ENCODE results near the gene MBOAT1.

DNA sequence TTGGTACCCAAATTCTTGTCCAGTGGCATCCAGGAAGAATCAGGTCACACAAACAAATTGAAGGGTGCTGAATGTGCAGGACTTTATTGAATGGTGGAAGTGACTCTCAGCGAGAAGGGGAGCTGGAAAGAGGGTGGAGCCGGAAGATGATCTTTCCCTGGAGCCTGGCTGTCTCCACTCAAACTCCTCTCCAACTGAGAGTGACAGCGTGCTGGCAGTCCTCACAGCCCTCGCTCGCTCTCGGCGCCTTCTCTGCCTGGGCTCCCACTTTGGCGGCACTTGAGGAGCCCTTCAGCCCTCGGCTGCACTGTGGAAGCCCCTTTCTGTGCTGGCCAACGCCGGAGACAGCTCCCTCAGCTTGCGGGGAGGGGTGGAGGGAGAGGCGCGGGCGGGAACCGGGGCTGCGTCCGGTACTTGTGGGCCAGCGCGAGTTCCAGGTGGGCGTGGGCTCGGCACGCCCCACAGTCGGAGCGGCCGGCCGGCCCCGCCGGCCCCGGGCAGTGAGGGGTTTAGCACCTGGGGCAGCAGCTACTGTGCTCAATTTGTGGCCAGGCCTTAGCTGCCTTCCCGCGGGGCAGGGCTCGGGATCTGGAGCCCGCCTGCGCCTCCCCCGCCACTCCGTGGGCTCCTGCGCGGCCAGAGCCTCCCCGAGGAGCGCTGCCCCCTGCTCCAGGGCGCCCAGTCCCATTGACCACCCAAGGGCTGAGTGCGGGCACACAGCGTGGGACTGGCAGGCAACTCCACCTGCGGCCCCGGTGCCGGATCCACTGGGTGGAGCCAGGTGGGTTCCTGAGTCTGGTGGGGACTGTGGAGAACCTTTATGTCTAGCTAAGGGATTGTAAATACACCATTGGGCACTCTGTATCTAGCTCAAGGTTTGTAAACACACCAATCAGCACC lies 26.7 kb upstream of the MBOAT1 start:
- TF ChIP-seq, protein P1, sequence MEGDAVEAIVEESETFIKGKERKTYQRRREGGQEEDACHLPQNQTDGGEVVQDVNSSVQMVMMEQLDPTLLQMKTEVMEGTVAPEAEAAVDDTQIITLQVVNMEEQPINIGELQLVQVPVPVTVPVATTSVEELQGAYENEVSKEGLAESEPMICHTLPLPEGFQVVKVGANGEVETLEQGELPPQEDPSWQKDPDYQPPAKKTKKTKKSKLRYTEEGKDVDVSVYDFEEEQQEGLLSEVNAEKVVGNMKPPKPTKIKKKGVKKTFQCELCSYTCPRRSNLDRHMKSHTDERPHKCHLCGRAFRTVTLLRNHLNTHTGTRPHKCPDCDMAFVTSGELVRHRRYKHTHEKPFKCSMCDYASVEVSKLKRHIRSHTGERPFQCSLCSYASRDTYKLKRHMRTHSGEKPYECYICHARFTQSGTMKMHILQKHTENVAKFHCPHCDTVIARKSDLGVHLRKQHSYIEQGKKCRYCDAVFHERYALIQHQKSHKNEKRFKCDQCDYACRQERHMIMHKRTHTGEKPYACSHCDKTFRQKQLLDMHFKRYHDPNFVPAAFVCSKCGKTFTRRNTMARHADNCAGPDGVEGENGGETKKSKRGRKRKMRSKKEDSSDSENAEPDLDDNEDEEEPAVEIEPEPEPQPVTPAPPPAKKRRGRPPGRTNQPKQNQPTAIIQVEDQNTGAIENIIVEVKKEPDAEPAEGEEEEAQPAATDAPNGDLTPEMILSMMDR (IDR thresholded peaks at IDR 0.05) = no peak
- no peak for TF ChIP-seq ZFX (IDR thresholded peaks at IDR 0.05; ENCODE audit: borderline replicate concordance)

Data from 22Rv1 (cell line).